ENCODE measurements around the gene C1QL4. TPM values are rescaled to one million over a fixed set of nuclear protein-coding genes. Genes with fewer than 3 reads are reported as not detected.

C1QL4 gene
- total and polyA plus RNA-seq, 9 of the 15 experiments (the other 6 are each of a cell fraction or from before 2014, with no cell fraction given): 0.08 to 2.1 (median 0.31) TPM

GRCh38 chr12:49369411-49370145, 32.6 kb upstream of the C1QL4 start (continued):
- TF ChIP-seq FOXK2 (conservative IDR thresholded peaks at IDR 0.05 in 1 of 2, IDR thresholded peaks at IDR 0.05 in 1 of 2; ENCODE audit: low read depth in 2 of 2): peak in 1 of 2 experiments; percentile 69; a peak in 2 of 4 replicates
- TF ChIP-seq GATAD2B (IDR thresholded peaks at IDR 0.05; ENCODE audit: borderline replicate concordance): peak; percentile 29; the same call in 1 of the 2 replicates
- TF ChIP-seq MYC (IDR thresholded peaks at IDR 0.05; ENCODE audit: low read depth, low read length): peak; percentile 39; the same call in 1 of the 2 replicates
- TF ChIP-seq MYC (CRISPR knock-in tag; IDR thresholded peaks at IDR 0.05; ENCODE audit: borderline replicate concordance, low read depth): no peak
- TF ChIP-seq ZNF280B (CRISPR knock-in tag; IDR thresholded peaks at IDR 0.05): no peak
- TF ChIP-seq RCOR1 (IDR thresholded peaks at IDR 0.05; ENCODE audit: borderline replicate concordance in 1 of 2, low read depth in 2 of 2, low read length in 2 of 2): 0 out of 4 replicates have a peak, but pooled peaks of 1 of the 2 experiments have one; percentile 1
- no peak for TF ChIP-seq FOXA1 (IDR thresholded peaks at IDR 0.05; ENCODE audit: borderline replicate concordance)
- peak; percentile 95 for TF ChIP-seq CREB3L1 (IDR thresholded peaks at IDR 0.05; ENCODE audit: borderline replicate concordance, low read depth)
- TF ChIP-seq ZBTB33 (CRISPR knock-in tag; IDR thresholded peaks at IDR 0.05): no peak
- TF ChIP-seq ARID3A (IDR thresholded peaks at IDR 0.05; ENCODE audit: borderline replicate concordance, low read depth, low read length): no peak
- no peak for TF ChIP-seq ZNF232 (CRISPR knock-in tag; IDR thresholded peaks at IDR 0.05)
- no peak for TF ChIP-seq ZNF518B (CRISPR knock-in tag; IDR thresholded peaks at IDR 0.05)
- peak; percentile 51 for TF ChIP-seq EP400 (IDR thresholded peaks at IDR 0.05)

Measured in K562 (cell line).